Fibroblast of skin of abdomen (primary cell): ENCODE data around the gene BCL3.

Experiments used
- DNase-seq: peaks from one replicate; pipeline ENCODE4 v3.0.0-alpha.2; 2013

The BCL3 gene

DNA sequence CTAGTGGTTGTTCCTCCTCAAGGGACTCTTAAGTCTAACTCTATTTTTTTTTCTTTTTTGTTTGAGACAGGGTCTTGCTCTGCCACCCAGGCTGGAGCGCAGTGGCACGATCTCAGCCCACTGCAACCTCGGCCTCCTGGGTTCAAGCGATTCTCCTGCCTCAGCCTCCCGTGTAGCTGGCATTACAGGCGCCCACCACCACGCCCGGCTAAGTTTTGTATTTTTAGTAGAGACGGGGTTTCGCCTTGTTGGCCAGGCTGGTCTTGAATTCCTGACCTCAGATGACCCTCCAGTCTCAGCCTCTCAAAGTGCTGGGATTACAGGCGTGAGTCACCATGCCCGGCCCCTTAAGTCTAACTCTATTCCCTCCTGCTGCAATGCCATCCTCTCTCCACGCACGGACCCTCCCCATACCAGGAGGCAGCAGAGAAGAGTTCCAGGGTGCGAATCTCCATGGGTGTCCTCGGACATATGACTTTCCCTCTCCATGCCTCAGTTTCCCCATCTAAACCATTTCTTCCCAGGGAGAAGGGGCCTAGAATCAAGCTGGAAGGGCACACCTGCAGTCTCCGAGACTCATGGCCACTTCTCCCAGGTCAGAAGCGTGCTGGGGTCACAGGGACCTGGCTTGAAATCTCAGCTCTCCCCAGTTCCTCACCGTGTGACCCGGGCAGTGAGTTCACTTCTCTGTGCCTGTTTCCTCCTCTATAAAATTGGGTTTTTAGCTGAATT lies 6.0 kb upstream of the BCL3 start:
- no peak for DNase-seq

DNA sequence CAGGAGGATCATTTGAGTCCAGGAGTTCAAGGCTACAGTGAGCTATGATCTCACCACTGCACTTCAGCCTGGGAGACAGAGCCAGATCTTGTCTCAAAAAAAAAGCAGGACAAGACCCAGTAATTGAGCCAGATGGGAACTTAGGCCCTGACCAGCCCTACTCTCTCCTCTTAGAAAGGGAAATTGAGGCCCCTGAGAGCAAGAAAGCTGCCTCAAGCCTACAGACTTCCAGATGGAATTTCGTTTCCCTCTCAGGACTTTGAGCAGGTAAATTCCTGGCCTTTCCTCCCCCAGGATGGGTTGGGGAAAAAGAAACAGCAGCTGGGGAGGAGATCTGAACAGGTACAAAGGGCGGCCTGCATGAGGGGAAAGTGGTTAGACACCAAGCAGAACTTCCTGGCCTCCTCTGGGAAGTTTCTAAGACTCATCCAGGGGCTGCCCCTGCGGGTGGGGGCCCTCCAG lies 3.6 kb upstream of the BCL3 start:
- no peak for DNase-seq

DNA sequence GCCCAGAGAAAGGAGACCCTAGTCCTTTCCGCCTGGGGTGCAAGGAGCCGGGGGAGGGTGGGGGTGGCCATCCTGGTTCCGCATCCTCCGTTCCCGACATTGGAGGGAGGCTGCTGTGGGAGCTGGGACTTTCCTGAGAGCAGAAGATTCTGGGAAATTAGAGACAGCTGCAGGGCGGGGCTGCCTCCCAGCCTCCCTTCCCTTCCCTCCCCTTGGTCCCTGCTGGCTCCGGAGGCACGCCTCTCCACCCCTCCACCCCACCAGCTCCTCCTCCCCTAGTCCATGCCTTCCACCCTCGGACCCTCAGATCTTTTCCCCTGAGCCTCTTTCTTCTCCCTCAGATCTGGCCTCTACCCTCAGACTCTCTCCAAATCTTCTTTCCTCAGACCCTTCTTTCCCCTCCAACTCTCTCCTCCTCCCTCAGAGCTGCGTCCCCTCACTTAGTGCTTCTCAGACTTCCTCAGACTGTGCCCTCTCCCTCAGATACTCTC lies 3.1 kb upstream of the BCL3 start:
- peak; percentile 87 for DNase-seq

DNA sequence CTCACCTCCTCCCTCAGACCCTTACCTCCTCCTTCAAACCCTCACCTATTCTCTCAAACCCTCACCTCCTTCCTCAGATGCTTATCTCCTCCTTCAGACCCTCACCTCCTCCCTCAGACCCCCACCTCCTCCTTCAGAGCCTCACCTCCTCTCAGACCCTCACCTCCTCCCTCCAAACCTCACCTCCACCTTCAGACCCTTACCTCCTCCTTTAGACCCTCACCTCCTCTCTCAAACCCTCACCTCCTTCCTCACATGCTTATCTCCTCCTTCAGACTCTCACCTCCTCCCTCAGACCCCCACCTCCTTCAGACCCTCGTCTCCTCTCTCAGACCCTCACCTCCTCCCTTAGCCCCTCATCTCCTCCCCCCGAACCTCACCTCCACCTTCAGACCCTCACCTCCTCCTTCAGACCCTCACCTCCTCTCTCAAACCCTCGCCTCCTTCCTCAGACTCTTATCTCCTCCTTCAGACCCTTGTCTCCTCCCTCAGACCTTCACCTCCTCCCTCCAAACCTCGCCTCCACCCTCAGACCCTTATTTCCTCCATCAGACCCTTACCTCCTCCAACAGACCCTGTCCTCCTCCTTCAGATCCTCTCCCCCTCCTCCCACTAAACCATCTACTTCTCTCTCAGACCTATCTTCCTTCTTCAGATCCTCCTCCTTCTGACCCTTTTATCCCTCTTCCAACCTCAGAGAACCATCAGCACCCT lies 2.5 kb upstream of the BCL3 start:
- DNase-seq = no peak

DNA sequence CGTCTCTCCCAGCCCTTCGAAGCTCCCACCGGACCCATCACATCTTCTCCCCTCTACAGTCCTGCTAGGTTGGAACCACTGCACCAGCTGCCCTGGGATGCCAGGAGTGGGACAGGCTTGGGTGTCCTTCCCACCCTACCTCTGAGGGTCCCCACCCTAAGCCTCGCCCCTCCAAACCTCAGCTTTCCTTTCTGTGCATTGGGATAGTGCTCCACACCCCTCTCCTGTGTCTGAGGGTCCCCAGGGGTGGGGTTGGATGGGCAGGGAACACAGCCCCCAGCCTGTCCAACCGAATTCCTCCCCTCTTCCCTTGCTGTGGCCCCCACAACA lies 1.9 kb upstream of the BCL3 start:
- DNase-seq = no peak

- DNase-seq = peak; percentile 97
These were observed 1.4 kb upstream of the BCL3 start for GRCh38 chr19:44746946-44747738.

- DNase-seq = peak; percentile 65
These were observed 626 bp upstream of the BCL3 start for GRCh38 chr19:44747739-44748425.

DNA sequence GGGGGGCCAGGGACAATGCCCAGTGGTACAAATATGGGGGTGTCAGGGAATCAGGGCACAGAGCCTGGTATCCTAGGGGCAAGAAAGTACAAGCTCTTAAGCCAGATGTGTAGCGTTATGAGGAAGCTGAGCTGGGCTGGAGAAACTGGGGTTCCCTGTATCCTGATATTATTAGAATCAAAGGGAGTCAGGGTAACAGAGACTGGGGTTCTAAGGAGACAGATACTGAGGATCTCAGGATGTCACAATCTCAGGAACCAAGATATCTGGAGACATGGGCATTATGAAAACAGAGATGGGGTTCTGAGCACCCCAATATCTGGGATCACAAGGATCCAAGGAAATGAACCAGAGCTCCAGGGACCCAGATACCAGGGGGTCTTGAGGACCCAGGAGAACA lies 784 bp downstream of the BCL3 start:
- no peak for DNase-seq

DNA sequence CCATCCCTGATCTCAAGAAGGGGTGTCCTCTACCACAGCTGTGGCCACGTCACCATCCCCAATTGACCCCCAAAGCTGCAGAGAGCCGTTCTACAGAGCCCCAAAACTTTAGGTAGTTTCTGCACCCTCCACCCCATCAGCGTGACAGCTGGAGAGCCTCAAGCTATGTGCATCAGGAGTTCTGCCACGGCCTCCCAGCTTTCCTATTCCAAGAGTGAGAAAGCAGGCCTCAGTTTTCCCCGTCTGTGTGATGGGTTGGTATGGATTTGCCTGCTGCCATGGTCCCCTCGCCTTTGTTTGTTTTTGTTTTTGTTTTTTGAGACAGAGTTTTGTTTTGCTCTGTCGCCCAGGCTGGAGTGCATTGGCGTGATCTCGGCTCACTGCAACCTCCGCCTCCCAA lies 1.5 kb downstream of the BCL3 start:
- DNase-seq = no peak

DNA sequence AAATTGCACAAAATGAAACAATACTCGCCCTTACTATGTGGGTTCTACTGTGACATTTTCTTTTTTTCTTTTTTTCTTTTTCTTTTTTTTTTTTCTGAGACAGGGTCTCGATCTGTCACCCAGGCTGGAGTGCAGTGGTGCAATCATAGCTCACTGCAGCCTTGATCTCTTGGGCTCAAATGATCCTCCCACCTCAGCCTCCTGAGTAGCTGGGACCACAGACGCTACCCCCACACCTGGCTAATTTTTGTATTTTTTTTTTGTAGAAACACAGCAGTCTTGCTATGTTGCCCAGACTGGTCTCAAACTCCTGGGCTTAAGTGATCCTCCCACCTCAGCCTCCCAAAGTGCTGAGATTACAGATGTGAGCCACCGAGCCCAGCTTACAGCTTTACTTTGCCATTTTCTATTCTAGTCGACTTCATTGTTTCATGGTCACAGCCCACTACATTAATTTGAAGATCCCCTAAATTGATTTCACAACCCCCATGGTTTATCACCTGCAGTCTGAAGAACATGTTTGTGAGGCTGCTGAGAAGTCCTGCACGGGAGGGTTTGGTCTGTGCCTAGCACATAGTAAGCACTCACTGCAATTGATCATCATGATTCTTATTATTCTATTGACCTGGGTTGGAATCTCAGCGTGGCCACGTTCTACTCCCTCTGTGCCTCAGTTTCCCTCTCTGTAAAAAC lies 3.8 kb downstream of the BCL3 start:
- no peak for DNase-seq

DNA sequence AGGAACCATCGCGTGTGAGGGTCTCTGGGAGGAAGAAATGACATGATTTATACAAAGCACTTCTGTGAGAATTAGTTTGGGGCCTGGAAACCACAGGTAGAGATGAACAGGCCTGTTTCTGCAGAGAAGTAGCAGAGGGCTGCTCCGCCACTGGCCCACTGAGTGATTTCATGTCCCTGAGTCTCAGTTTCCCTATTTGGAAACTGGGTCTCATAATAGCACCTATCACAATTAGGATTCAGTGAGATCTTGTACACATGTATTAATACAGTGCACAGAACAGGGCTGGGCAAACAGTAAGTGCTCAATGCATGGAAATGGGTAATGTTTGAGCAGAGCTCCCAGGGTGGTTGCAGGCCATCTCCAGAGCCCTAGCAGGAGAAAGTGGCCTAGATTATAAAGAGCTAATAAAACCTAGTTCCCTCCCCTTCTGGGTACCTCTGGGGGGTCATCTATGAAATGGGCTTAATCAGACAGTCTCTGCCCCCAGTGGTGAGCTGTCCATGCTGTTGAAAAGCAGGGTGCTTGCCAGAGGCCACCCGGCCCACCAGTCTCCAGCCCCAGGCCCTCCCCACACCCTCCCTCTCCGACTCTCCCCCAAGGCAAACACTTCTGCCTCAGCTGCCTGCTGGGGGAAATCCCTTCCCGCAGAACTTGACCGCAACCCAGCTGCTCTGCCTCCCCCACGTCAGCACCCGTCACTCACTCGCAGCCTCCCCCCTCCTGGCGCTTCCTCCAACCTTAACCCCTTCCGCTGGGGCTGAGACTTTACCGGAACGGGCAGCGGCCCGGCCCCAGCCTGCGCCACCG lies 4.5 kb downstream of the BCL3 start:
- DNase-seq = peak; percentile 97

DNA sequence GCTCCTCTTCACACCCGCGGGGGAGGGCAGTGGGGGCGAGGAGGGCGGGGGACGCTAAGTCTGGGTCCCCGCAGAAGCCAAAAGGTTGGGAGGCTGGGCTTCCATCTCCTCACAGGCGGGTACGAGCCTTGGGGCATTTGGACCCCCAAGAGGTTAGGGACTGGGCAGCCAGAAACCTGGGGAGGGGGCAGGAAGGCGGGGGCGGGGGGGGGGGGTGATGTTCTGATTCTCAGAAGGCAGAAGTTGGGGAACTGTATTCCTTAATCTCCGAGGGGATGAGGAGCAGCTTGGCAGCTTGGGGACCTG lies 5.1 kb downstream of the BCL3 start:
- no peak for DNase-seq

GRCh38 chr19:44753932-44754749 lies 5.6 kb downstream of the BCL3 start:
- DNase-seq = peak; percentile 83

GRCh38 chr19:44754750-44755080 lies 6.2 kb downstream of the BCL3 start:
- DNase-seq = no peak

- no peak for DNase-seq
These were observed 6.7 kb downstream of the BCL3 start for GRCh38 chr19:44755219-44755618.

- DNase-seq = no peak
These were observed 7.6 kb downstream of the BCL3 start for GRCh38 chr19:44756089-44756562.

GRCh38 chr19:44757057-44757734 lies 8.7 kb downstream of the BCL3 start:
- DNase-seq = peak; percentile 83

GRCh38 chr19:44757735-44758505 lies 9.4 kb downstream of the BCL3 start:
- DNase-seq = peak; percentile 60

GRCh38 chr19:44758596-44758995 lies 10.1 kb downstream of the BCL3 start:
- DNase-seq = no peak
